Measurements from ENCODE around the gene TAF10.

DNA sequence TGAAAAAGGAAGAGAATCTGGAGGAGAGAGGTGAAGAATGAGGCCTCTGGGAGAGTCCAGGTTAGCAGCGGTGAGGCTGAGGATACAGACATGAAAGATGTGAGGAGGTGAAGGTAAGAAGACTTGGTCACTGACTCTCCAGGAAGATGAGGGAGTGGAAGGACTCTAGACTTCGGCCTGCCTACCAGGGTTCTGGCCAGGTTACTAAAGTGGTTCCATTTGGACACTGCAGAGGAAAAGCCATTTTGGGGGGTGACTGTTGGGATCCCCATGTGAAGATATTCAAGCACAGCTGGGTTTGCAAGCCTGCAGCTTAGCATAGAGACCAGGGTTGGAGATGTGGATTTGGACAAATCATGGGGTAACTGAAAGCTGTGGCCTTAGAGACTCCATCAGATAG, 35.8 kb upstream of the TAF10 start:
- TF ChIP-seq, protein P1, sequence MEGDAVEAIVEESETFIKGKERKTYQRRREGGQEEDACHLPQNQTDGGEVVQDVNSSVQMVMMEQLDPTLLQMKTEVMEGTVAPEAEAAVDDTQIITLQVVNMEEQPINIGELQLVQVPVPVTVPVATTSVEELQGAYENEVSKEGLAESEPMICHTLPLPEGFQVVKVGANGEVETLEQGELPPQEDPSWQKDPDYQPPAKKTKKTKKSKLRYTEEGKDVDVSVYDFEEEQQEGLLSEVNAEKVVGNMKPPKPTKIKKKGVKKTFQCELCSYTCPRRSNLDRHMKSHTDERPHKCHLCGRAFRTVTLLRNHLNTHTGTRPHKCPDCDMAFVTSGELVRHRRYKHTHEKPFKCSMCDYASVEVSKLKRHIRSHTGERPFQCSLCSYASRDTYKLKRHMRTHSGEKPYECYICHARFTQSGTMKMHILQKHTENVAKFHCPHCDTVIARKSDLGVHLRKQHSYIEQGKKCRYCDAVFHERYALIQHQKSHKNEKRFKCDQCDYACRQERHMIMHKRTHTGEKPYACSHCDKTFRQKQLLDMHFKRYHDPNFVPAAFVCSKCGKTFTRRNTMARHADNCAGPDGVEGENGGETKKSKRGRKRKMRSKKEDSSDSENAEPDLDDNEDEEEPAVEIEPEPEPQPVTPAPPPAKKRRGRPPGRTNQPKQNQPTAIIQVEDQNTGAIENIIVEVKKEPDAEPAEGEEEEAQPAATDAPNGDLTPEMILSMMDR (conservative IDR thresholded peaks at IDR 0.05): no peak
- TF ChIP-seq EZH2 (IDR thresholded peaks at IDR 0.05; ENCODE audit: low read depth): no peak

Measured in PC-9 (cell line).